ENCODE results near the gene RSPH10B2. TPM values are rescaled to one million over a fixed set of nuclear protein-coding genes. Genes with fewer than 3 reads are reported as not detected.
"Not testable (repeated sequence)": the region's sequence is repeated elsewhere in the genome, so short reads cannot be mapped to it uniquely, and the experiment has no call there.

Gene RSPH10B2
- total and polyA plus RNA-seq, 2 donors from 2014 or later, result 0.22 TPM; not detected in 1

- DNase-seq; H3K4me1 ChIP-seq (ENCODE audit: control insufficient read depth in 2 of 3, insufficient read depth in 2 of 3, low read depth in 1 of 3, low read length in 3 of 3); H3K36me3 ChIP-seq (ENCODE audit: control insufficient read depth in 2 of 3, insufficient read depth in 3 of 3, low read length in 3 of 3); H3K9ac ChIP-seq (ENCODE audit: low read length in 3 of 3); FAIRE-seq; intact Hi-C loops (cut with DNase I); H3K27ac ChIP-seq (ENCODE audit: low read depth in 2 of 2, low read length in 2 of 2); H3K9me3 ChIP-seq (ENCODE audit: control insufficient read depth in 2 of 3, insufficient read depth in 1 of 3, low read length in 3 of 3); H3K4me3 ChIP-seq (ENCODE audit: low read length in 3 of 3); H3K27me3 ChIP-seq (ENCODE audit: control insufficient read depth, insufficient read depth, low read length): not testable (repeated sequence)
These were observed 73.3 kb downstream of the RSPH10B2 start for GRCh38 chr7:6827180-6827579.

GRCh38 chr7:6829616-6830015 is 75.7 kb downstream of the RSPH10B2 start:
- H3K27ac ChIP-seq (ENCODE audit: low read depth in 2 of 2, low read length in 2 of 2); H3K4me1 ChIP-seq (ENCODE audit: control insufficient read depth in 2 of 3, insufficient read depth in 2 of 3, low read depth in 1 of 3, low read length in 3 of 3); DNase-seq; H3K9me3 ChIP-seq (ENCODE audit: control insufficient read depth in 2 of 3, insufficient read depth in 1 of 3, low read length in 3 of 3); H3K4me3 ChIP-seq (ENCODE audit: low read length in 3 of 3); H3K36me3 ChIP-seq (ENCODE audit: control insufficient read depth in 2 of 3, insufficient read depth in 3 of 3, low read length in 3 of 3); FAIRE-seq; intact Hi-C loops (cut with DNase I); H3K9ac ChIP-seq (ENCODE audit: low read length in 3 of 3); H3K27me3 ChIP-seq (ENCODE audit: control insufficient read depth, insufficient read depth, low read length): not testable (repeated sequence)

GRCh38 chr7:6830026-6830425 is 76.1 kb downstream of the RSPH10B2 start:
- H3K9ac ChIP-seq (ENCODE audit: low read length in 3 of 3); H3K36me3 ChIP-seq (ENCODE audit: control insufficient read depth in 2 of 3, insufficient read depth in 3 of 3, low read length in 3 of 3); FAIRE-seq; H3K9me3 ChIP-seq (ENCODE audit: control insufficient read depth in 2 of 3, insufficient read depth in 1 of 3, low read length in 3 of 3); H3K4me1 ChIP-seq (ENCODE audit: control insufficient read depth in 2 of 3, insufficient read depth in 2 of 3, low read depth in 1 of 3, low read length in 3 of 3); H3K27ac ChIP-seq (ENCODE audit: low read depth in 2 of 2, low read length in 2 of 2); H3K4me3 ChIP-seq (ENCODE audit: low read length in 3 of 3); intact Hi-C loops (cut with DNase I); DNase-seq; H3K27me3 ChIP-seq (ENCODE audit: control insufficient read depth, insufficient read depth, low read length): not testable (repeated sequence)

GRCh38 chr7:6831018-6831725 is 77.3 kb downstream of the RSPH10B2 start:
- no peak for FAIRE-seq
- intact Hi-C loops (cut with DNase I), result no loop called here
- DNase-seq, result no peak
- no peaks in the 10 kb centered on the region for H3K36me3 ChIP-seq (ENCODE audit: control insufficient read depth in 2 of 3, insufficient read depth in 3 of 3, low read length in 3 of 3)
- H3K27ac ChIP-seq (ENCODE audit: low read depth in 2 of 2, low read length in 2 of 2), result no peak overlapping the region
- H3K9me3 ChIP-seq (ENCODE audit: control insufficient read depth in 2 of 3, insufficient read depth in 1 of 3, low read length in 3 of 3), result no peaks in the 10 kb centered on the region
- no peak overlapping the region for H3K4me3 ChIP-seq (ENCODE audit: low read length in 3 of 3)
- no peak overlapping the region for H3K9ac ChIP-seq (ENCODE audit: low read length in 3 of 3)
- no peaks in the 10 kb centered on the region for H3K4me1 ChIP-seq (ENCODE audit: control insufficient read depth in 2 of 3, insufficient read depth in 2 of 3, low read depth in 1 of 3, low read length in 3 of 3)
- H3K27me3 ChIP-seq (ENCODE audit: control insufficient read depth, insufficient read depth, low read length), result no peaks in the 10 kb centered on the region
- TF ChIP-seq, protein P1, sequence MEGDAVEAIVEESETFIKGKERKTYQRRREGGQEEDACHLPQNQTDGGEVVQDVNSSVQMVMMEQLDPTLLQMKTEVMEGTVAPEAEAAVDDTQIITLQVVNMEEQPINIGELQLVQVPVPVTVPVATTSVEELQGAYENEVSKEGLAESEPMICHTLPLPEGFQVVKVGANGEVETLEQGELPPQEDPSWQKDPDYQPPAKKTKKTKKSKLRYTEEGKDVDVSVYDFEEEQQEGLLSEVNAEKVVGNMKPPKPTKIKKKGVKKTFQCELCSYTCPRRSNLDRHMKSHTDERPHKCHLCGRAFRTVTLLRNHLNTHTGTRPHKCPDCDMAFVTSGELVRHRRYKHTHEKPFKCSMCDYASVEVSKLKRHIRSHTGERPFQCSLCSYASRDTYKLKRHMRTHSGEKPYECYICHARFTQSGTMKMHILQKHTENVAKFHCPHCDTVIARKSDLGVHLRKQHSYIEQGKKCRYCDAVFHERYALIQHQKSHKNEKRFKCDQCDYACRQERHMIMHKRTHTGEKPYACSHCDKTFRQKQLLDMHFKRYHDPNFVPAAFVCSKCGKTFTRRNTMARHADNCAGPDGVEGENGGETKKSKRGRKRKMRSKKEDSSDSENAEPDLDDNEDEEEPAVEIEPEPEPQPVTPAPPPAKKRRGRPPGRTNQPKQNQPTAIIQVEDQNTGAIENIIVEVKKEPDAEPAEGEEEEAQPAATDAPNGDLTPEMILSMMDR (IDR thresholded peaks at IDR 0.05; ENCODE audit: borderline replicate concordance, extremely low read depth, insufficient read depth), result no peak

- H3K27ac ChIP-seq (ENCODE audit: low read depth in 2 of 2, low read length in 2 of 2), result no peak overlapping the region
- TF ChIP-seq, protein P1 (IDR thresholded peaks at IDR 0.05; ENCODE audit: borderline replicate concordance, extremely low read depth, insufficient read depth), result no peak
- H3K9me3 ChIP-seq (ENCODE audit: control insufficient read depth in 2 of 3, insufficient read depth in 1 of 3, low read length in 3 of 3), result no peaks in the 10 kb centered on the region
- no peaks in the 10 kb centered on the region for H3K36me3 ChIP-seq (ENCODE audit: control insufficient read depth in 2 of 3, insufficient read depth in 3 of 3, low read length in 3 of 3)
- no peak for FAIRE-seq
- intact Hi-C loops (cut with DNase I), result no loop called here
- no peaks in the 10 kb centered on the region for H3K4me1 ChIP-seq (ENCODE audit: control insufficient read depth in 2 of 3, insufficient read depth in 2 of 3, low read depth in 1 of 3, low read length in 3 of 3)
- H3K9ac ChIP-seq (ENCODE audit: low read length in 3 of 3), result no peak overlapping the region
- H3K4me3 ChIP-seq (ENCODE audit: low read length in 3 of 3), result no peak overlapping the region
- DNase-seq, result no peak
- no peaks in the 10 kb centered on the region for H3K27me3 ChIP-seq (ENCODE audit: control insufficient read depth, insufficient read depth, low read length)
These were observed 79.7 kb downstream of the RSPH10B2 start for GRCh38 chr7:6833636-6834035.

- intact Hi-C loops (cut with DNase I); FAIRE-seq: not testable (repeated sequence)
These were observed 81.6 kb downstream of the RSPH10B2 start for GRCh38 chr7:6835521-6835920.

GRCh38 chr7:6837081-6837480 is 83.2 kb downstream of the RSPH10B2 start:
- intact Hi-C loops (cut with DNase I); H3K4me3 ChIP-seq (ENCODE audit: low read length in 3 of 3); H3K27me3 ChIP-seq (ENCODE audit: control insufficient read depth, insufficient read depth, low read length); H3K4me1 ChIP-seq (ENCODE audit: control insufficient read depth in 2 of 3, insufficient read depth in 2 of 3, low read depth in 1 of 3, low read length in 3 of 3); FAIRE-seq; H3K27ac ChIP-seq (ENCODE audit: low read depth in 2 of 2, low read length in 2 of 2); H3K36me3 ChIP-seq (ENCODE audit: control insufficient read depth in 2 of 3, insufficient read depth in 3 of 3, low read length in 3 of 3); H3K9me3 ChIP-seq (ENCODE audit: control insufficient read depth in 2 of 3, insufficient read depth in 1 of 3, low read length in 3 of 3); DNase-seq; H3K9ac ChIP-seq (ENCODE audit: low read length in 3 of 3): not testable (repeated sequence)

More at GRCh38 chr7:6835521-6835920, 81.6 kb downstream of the RSPH10B2 start:
- not testable (repeated sequence) for H3K4me1 ChIP-seq (ENCODE audit: control insufficient read depth in 2 of 3, insufficient read depth in 2 of 3, low read depth in 1 of 3, low read length in 3 of 3); H3K27me3 ChIP-seq (ENCODE audit: control insufficient read depth, insufficient read depth, low read length); H3K36me3 ChIP-seq (ENCODE audit: control insufficient read depth in 2 of 3, insufficient read depth in 3 of 3, low read length in 3 of 3); DNase-seq; H3K9ac ChIP-seq (ENCODE audit: low read length in 3 of 3); H3K4me3 ChIP-seq (ENCODE audit: low read length in 3 of 3); H3K9me3 ChIP-seq (ENCODE audit: control insufficient read depth in 2 of 3, insufficient read depth in 1 of 3, low read length in 3 of 3); H3K27ac ChIP-seq (ENCODE audit: low read depth in 2 of 2, low read length in 2 of 2)
